Measurements from ENCODE around the gene ELP4.

DNA sequence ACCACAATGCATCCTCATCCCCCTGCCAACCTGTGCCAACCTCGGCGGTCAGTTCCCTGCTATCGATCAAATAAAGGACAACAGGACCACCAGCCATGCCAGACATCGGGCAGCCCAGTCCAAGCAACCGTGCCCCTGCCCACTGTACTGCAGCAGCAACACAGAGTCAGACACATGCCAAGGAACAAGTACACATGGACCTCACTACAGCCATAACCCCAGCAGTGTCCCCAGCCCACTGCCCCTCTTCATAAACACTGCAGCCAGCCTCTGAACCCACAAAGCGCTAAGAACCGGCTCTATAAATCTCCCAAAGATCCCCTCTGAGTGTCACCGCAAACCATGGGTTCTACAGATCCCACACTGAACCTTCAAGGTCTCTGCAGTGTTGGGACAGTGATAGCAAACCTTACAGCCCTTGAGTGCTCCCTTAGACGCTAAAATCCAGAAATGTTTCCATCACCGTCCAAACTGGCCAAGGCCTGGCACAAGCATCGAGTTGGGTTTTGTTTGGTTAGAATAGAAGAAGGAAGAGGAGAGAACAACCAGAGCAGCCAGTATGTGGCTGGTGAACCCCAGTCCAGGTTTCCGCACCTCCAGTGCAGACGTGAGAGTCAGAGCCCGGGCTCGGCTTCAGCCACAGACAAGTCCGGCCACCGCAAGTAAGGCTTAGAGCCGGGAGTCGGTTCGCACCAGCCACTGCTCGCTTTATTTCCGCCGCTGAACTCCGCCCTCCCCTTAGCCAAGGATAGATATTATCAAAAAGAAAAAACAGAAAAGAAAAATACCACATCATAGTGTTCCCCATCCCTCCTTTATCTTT, 293.6 kb downstream of the ELP4 start:
- TF ChIP-seq GLIS1 (tag by site-specific recombination; IDR thresholded peaks at IDR 0.05) (no peak), ZNF423 (tag by site-specific recombination; IDR thresholded peaks at IDR 0.05) (no peak), ZNF549 (tag by site-specific recombination; IDR thresholded peaks at IDR 0.05) (no peak), ZNF677 (tag by site-specific recombination; IDR thresholded peaks at IDR 0.05) (no peak), ZNF324 (tag by site-specific recombination; IDR thresholded peaks at IDR 0.05) (no peak)
- TF ChIP-seq, protein P1, sequence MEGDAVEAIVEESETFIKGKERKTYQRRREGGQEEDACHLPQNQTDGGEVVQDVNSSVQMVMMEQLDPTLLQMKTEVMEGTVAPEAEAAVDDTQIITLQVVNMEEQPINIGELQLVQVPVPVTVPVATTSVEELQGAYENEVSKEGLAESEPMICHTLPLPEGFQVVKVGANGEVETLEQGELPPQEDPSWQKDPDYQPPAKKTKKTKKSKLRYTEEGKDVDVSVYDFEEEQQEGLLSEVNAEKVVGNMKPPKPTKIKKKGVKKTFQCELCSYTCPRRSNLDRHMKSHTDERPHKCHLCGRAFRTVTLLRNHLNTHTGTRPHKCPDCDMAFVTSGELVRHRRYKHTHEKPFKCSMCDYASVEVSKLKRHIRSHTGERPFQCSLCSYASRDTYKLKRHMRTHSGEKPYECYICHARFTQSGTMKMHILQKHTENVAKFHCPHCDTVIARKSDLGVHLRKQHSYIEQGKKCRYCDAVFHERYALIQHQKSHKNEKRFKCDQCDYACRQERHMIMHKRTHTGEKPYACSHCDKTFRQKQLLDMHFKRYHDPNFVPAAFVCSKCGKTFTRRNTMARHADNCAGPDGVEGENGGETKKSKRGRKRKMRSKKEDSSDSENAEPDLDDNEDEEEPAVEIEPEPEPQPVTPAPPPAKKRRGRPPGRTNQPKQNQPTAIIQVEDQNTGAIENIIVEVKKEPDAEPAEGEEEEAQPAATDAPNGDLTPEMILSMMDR (tag by site-specific recombination; IDR thresholded peaks at IDR 0.05): no peak

Measured in HEK293 (cell line).